ENCODE measurements around the gene BMPR2. TPM values are rescaled to one million over a fixed set of nuclear protein-coding genes. Genes with fewer than 3 reads are reported as not detected.

The BMPR2 gene
- total and polyA plus RNA-seq, 2 of the 8 experiments (the other 6 are each of a cell fraction or from before 2014, with no cell fraction given), result 5.5 to 19.8 TPM

DNA sequence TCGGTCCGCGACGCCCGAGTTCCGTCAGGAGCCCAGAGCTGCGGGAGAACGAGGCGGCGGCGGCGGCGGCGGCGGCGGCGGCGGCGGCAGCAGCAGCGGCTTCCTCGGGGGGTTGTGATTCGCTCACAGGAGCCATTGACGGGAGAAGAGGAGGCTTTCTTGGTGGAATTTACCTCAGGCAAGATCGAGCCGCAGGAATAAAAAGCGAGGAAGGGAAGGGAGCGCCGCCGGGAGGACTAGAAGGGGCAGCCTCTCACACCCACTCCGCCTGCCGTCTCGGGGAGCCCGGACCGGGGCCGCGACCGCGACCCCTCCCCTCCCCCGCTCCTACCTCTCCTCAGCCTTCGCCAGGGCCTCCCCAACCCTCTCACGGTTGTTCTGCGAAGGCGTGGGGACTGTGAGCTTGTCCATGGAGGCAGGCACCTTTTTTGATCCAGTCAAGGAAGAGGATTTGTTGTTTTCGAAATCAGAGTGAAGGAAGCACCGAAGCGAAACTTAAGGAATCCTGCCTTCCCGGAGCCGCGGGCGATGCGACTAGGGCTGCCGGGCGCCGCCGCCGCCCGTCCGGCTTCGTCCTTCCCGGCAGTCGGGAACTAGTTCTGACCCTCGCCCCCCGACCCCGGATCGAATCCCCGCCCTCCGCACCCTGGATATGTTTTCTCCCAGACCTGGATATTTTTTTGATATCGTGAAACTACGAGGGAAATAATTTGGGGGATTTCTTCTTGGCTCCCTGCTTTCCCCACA lies 506 bp downstream of the BMPR2 start (continued):
- no peak for TF ChIP-seq CTCF (IDR thresholded peaks at IDR 0.05; ENCODE audit: control extremely low read depth in 1 of 3, insufficient read depth in 1 of 3, low read depth in 1 of 3, low read length in 3 of 3)
- TF ChIP-seq BACH1 (IDR thresholded peaks at IDR 0.05; ENCODE audit: low read length), result no peak
- TF ChIP-seq SUZ12 (IDR thresholded peaks at IDR 0.05; ENCODE audit: low read length), result no peak
- no peak for TF ChIP-seq JUN (IDR thresholded peaks at IDR 0.05; ENCODE audit: low read depth, low read length)
- no peak for TF ChIP-seq EP300 (IDR thresholded peaks at IDR 0.05; ENCODE audit: borderline replicate concordance in 1 of 2, low read depth in 2 of 2, low read length in 2 of 2)
- peak; percentile 56 for TF ChIP-seq KDM4A (IDR thresholded peaks at IDR 0.05; ENCODE audit: low read depth, low read length, severe bottlenecking)
- no peak for TF ChIP-seq PHF8 (conservative IDR thresholded peaks at IDR 0.05; ENCODE audit: low read depth, low read length)
- TF ChIP-seq CEBPB (IDR thresholded peaks at IDR 0.05; ENCODE audit: low read depth, low read length), result no peak
